ENCODE data around the gene CRYBB2. TPM values are rescaled to one million over a fixed set of nuclear protein-coding genes. Genes with fewer than 3 reads are reported as not detected.
A peak's percentile ranks its signal among the peaks of the same experiment; 100 is the strongest.
"Not testable (repeated sequence)": the region's sequence is repeated elsewhere in the genome, so short reads cannot be mapped to it uniquely, and the experiment has no call there.

CRYBB2 gene, protein sequence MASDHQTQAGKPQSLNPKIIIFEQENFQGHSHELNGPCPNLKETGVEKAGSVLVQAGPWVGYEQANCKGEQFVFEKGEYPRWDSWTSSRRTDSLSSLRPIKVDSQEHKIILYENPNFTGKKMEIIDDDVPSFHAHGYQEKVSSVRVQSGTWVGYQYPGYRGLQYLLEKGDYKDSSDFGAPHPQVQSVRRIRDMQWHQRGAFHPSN
- under 1 TPM in 4 of 10 donors, not detected in 6; 0.19 to 0.58 (median 0.40) TPM for polyA plus RNA-seq (ENCODE audit: insufficient read length in 10 of 10)
- long read RNA-seq, donor 1: 0 reads
- long read RNA-seq, donor 2: 0 reads
- long read RNA-seq, donor 3: 0 reads
- long read RNA-seq, donor 4: 0 reads
- long read RNA-seq, donor 5: 0 reads
- long read RNA-seq, donor 6: 0 reads
- long read RNA-seq, donor 7: 0 reads
- long read RNA-seq, donor 8: 0 reads
- long read RNA-seq, donor 9: 0 reads

GRCh38 chr22:25219211-25219689 is at the start of gene CRYBB2:
Gene CRYBB2 (plus strand): TSS chr22:25219639. CDS start chr22:25221430, 1,791 bp downstream.
- no peak for DNase-seq

DNA sequence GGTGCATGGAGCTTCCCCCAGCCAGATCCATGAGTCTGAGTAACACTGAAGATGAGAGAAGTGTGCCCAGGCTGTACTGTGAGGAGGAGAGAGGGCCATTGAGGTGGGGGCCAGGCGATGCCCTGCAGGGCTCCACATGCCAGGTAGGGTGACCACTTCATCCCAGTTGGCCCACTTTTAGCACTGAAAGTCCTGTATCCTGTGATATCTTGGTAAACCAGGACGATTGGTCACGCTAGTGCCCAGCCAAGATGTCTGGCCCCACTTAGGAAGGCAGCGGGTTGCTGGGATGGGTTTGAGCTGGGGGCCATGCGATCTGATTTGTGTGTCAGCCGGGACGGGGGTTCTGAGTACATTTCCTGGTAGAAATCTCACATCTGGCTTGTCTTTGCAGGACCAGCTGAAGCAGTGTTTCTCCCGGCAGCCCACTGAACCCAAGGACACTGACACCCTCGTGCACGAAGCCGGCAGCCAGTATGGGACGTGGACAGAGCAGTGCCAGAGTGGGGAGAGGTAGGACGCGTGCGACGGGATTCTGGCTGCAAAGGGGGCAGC is 48.9 kb upstream of the CRYBB2 start:
- DNase-seq: no peak

GRCh38 chr22:25172153-25172552 is 47.3 kb upstream of the CRYBB2 start:
- DNase-seq: no peak

- DNase-seq: no peak
These were observed 45.1 kb upstream of the CRYBB2 start for GRCh38 chr22:25174156-25174887.

- DNase-seq: no peak
These were observed 44.5 kb upstream of the CRYBB2 start for GRCh38 chr22:25174888-25175411.

- no peak for DNase-seq
These were observed 43.3 kb upstream of the CRYBB2 start for GRCh38 chr22:25176175-25176574.

DNA sequence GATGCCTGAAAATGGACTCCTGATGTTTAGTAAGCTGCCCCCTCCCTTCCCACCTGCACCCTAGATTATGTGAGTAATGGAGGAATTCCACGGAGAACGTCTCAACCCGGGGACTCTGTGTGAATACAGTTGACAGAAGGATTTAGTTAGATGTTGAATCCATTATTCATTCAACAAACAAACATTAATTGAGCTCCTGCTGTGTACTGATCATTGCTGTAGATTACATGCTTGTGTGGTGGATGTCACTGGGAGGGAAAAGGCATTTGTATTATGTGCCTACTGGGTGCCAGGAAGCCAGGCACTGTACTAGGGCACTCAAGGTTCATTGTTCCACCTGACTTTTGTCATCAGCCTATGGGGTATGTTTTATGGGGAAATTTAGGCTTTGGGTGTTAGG is 42.6 kb upstream of the CRYBB2 start:
- no peak for DNase-seq

DNA sequence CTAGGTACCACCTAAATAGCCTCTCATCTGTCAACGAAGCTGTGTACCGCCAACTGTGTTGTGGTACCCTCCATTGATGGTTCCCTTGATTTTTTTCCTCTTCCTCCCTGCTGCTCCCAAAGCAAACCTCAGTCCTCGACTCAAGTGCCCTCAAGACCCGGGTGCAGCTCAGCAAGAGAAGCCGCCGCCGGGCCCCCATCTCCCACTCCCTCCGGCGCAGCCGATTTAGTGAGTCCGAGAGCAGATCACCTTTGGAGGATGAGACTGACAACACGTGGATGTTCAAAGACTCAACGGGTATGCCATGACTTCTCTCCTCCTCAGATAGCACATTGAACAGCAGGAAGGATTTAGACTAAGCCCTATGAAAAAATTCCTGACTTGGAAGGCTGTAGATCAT is 42.2 kb upstream of the CRYBB2 start:
- no peak for DNase-seq

DNA sequence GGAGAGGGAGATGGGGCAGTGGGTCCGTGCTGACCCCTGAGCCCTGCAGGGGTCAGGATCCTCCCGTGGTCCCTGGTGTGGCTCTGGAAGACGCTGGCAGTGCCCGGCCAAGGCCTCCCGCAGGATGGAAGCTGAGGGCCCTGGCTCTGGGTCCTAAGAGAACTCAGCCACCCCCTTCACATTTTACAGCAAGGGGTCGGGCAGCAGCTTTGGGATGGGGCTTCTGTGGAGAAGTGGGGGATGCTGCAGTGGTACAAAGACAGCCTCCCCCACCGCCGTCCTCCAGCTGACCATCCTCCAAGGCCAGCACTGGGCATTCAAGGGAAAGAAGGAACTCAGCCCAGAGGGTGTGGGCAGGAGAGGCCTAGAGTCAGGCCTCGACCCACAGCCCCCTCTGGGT is 41.5 kb upstream of the CRYBB2 start:
- DNase-seq: no peak

DNA sequence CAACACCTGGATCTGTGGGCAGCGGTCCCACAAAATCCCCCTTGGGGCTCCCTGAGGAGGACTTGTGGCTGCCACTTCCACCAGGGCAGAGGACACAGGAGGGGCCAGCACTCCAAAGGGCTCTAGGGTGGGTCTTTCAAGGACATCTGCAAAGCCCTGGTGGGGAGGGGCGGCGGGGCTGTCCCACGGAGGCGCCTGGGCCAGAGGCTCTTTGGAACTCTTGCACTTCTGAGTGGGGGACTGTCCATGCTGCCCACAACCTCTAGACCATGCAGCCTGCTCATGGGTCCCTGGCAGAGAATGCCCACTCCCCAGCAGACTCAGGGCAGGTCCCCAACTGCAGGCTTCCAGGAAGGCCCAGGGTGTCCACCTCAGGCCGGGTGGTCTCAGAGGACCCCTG is 41.1 kb upstream of the CRYBB2 start:
- not testable (repeated sequence) for DNase-seq

GRCh38 chr22:25178869-25179631 is 40.4 kb upstream of the CRYBB2 start:
- DNase-seq: not testable (repeated sequence)

DNA sequence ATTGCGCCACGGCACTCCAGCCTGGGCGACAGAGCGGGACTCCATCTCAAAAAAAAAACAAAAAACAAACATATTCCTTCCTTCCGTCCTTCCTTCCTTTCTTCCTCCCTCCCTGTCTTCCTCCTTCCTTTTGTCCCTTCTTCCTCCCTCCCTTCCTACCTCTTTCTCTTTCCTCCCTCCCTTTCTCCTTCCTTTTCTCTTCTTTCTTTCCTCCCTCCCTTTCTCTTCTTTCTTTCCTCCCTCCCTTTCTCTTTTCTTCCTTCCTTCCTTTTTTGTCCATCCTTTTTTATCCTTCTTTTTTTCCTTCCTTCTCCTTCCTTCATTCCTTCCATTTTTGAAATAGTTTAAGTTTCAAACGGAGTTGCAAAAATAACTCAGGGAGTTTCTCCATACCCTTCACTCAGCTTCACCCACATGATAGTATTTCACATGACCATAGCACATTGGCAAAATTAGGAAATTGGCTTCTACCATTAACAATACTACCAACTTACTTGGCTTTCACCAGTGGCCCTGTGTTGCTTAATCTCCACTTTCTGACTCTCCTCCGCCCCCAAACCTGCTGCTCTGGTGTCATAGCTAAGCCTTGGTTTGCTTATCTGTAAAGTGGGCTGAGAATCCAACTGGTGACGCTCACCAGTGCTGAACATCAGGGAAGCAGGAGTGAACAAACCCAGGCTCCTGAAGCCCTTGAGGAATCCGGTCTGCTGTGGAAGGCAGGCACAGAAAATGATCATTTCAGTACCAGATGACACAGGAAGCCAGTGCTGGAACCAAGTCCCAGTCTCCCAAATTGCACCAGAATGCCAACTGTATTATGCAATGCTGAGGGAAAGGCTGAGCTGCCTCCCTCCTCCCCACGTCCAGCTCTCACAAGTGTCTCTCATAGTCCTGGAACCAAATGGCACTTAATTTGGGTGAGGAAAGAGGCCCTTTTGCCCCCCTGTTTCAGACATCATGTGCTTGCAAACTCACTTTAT is 37.0 kb upstream of the CRYBB2 start:
- DNase-seq: no peak

DNA sequence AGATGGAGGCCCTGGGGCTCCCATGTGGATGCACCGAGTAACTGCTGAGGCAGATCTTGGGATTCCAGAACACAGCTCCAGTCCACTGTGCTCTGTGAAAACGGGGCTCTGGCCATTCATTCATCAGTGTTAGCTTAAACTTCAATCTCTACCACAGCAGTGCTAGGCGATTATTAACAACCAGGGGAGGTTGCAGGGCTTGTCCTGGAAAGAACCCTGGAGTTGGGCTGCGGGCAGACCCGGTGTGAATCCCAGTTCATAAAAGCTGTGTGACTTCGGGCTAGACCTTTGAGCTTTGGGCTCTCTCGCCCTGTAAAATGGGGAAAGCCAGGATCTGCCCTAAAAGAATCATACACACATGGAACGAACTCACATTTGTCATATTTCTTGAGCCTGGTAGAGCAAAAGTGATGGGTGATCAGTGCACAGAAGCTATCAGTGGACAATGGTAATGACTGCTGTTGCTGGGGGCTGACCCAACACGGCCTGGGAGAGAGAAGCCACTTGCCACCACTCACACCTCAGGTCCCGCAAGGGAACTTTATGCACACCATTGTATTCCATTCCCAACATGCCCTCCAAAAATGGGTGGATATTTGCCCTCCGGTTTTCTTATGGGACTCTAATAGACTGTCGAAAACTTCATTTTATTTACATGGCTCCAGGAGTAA is 35.4 kb upstream of the CRYBB2 start:
- no peak for DNase-seq

GRCh38 chr22:25186140-25186539 is 33.3 kb upstream of the CRYBB2 start:
- no peak for DNase-seq

DNA sequence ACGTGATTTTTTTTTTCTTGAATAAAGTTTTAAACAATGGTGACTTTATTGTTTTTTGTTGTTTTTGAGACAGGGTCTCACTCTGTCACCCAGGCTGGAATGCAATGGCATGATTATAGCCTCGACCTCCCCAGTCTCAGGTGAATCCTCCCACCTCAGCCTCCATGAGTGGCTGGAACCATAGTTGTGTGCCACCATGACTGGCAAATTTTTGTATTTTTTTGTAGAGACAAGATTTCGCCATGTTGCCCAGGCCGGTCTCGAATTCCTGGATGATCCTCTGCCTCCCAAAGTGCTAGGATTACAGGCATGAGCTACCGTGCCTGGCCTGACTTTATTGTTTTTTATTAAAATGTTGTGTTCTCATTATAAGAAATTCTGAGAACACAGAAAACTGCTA is 32.0 kb upstream of the CRYBB2 start:
- DNase-seq: no peak

GRCh38 chr22:25192406-25192805 is 27.0 kb upstream of the CRYBB2 start:
- no peak for DNase-seq

GRCh38 chr22:25193130-25193529 is 26.3 kb upstream of the CRYBB2 start:
- DNase-seq: no peak

DNA sequence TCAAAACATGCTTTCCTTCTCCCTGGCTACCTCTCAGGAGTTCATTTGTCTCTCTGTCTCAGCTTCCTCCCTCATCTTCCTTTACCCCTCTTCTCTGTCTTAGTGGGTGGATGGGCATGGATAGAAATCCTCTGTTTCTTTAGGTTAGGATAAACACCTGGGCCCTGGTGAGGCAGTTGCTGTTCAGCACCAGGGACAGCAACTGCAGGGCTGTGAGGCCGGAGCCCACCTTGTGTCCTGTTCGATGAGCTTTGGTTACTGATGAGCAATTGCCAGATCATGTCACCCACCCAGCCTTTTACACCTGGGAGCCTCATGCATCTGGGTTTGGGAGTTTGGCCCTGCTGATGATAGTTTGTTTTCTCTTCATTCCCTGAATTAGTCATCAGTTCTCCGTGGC is 25.9 kb upstream of the CRYBB2 start:
- peak in 2 of 3 donors; percentile 6 to 20 for DNase-seq

- DNase-seq: no peak
These were observed 23.1 kb upstream of the CRYBB2 start for GRCh38 chr22:25196326-25196725.

DNA sequence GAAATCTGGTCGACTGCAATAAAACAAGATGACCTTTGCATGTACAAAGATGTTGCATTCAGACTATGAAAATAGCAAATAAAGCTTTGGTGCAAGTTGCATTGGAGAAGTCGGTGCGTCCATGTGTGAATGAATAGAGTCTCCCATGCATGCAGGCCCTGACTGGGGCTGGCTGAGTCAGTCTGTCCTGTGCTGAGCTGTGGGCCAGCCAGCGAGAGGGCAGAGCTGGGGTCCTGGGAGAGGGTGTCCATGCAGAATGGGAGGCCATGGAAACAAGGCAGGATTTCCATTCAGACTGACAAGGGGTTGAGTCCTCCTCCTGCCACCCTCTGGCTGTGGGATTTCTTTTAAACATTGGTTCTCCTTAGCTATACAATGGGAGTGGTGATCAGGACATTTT is 22.1 kb upstream of the CRYBB2 start:
- no peak for DNase-seq

Measured in muscle of back (tissue), 13 donors.